Colonic mucosa (tissue), 4 donors: ENCODE measurements around the gene BICC1. TPM values are rescaled to one million over a fixed set of nuclear protein-coding genes. Genes with fewer than 3 reads are reported as not detected.

Source experiments
- DNase-seq: peaks from one replicate; pipeline ENCODE4 v3.0.0-alpha.2; 2020
- H3K27ac ChIP-seq: fragments of 200-600 bp; one replicate; pipeline ENCODE4 v1.8.0; 2021
- H3K27me3 ChIP-seq: fragments of 200-600 bp; one replicate; pipeline ENCODE4 v1.8.0; 2021
- H3K36me3 ChIP-seq: fragments of 200-600 bp; one replicate; pipeline ENCODE4 v1.8.0; 2021
- H3K4me1 ChIP-seq: fragments of 200-600 bp; one replicate; pipeline ENCODE4 v1.8.0; 2021; ENCODE audit warnings: mild to moderate bottlenecking
- H3K4me3 ChIP-seq: fragments of 200-600 bp; one replicate; pipeline ENCODE4 v1.8.0; 2021
- H3K9ac ChIP-seq, 2 donors: one replicate each; pipeline ENCODE4 v1.7.0; 2013; ENCODE audit warnings: control low read depth in 2 of 2, low read depth in 2 of 2, low read length in 2 of 2
- H3K9me3 ChIP-seq: fragments of 200-600 bp; one replicate; pipeline ENCODE4 v1.8.0; 2021
- CTCF ChIP-seq: fragments of 200-600 bp; IDR thresholded peaks from one replicate; pipeline ENCODE4 v1.8.0; 2022; ENCODE audit warnings: antibody characterized with exemption, mild to moderate bottlenecking
- intact Hi-C: fragments of 100-400 bp; cut with DNase I; formaldehyde crosslinking; loops from one replicate; pipeline ENCODE4 v1.14.1; 2022
- total RNA-seq, 2 donors: library from RNA; stranded (reverse); fragmentation: NEBNext Ultra II Directional in 1 of 2; extraction: Animal tissue kit (Norgen Biotek cat#: 25700) in 1 of 2; gene quantifications; one replicate each; pipeline ENCODE4 v1.2.1, GENCODE V29; 2021
- donor health status: healthy.
- donor health status: DM: no; HTN: no; CAD: no.
- donor health status: DM: no; HTN: no; CAD: no.

BICC1 gene
- total RNA-seq, 2 donors from 2014 or later = 1.3 to 2.9 TPM

- Histone ChIP-seq H3K27ac (no peak overlapping the region), H3K27me3 (no peaks in the 10 kb centered on the region), H3K4me1 (no peaks in the 10 kb centered on the region), H3K9me3 (no peaks in the 10 kb centered on the region), H3K36me3 (no peaks in the 10 kb centered on the region), H3K4me3 (no peak overlapping the region), H3K9ac (no peak overlapping the region)
- no peak for DNase-seq
- intact Hi-C loops = no loop called here
- TF ChIP-seq CTCF = no peak
Observed at GRCh38 chr10:58839771-58840170, 327.1 kb downstream of the BICC1 start.

GRCh38 chr10:58840840-58841435 is 328.3 kb downstream of the BICC1 start:
- H3K4me3 ChIP-seq = no peak overlapping the region
- H3K27me3 ChIP-seq = no peaks in the 10 kb centered on the region
- H3K4me1 ChIP-seq = no peaks in the 10 kb centered on the region
- intact Hi-C loops = no loop called here
- no peak for DNase-seq
- H3K9ac ChIP-seq = no peak overlapping the region
- no peak for TF ChIP-seq CTCF
- no peaks in the 10 kb centered on the region for H3K36me3 ChIP-seq
- no peaks in the 10 kb centered on the region for H3K9me3 ChIP-seq
- H3K27ac ChIP-seq = no peak overlapping the region

GRCh38 chr10:58842860-58843376 is 330.2 kb downstream of the BICC1 start:
- no peak overlapping the region for H3K27ac ChIP-seq
- no peak overlapping the region for H3K4me3 ChIP-seq
- no peak for TF ChIP-seq CTCF
- no peaks in the 10 kb centered on the region for H3K36me3 ChIP-seq
- H3K4me1 ChIP-seq = no peaks in the 10 kb centered on the region
- no peak overlapping the region for H3K9ac ChIP-seq
- DNase-seq = no peak
- H3K27me3 ChIP-seq = no peaks in the 10 kb centered on the region
- intact Hi-C loops = no loop called here
- no peaks in the 10 kb centered on the region for H3K9me3 ChIP-seq

GRCh38 chr10:58843760-58844159 is 331.1 kb downstream of the BICC1 start:
- H3K27me3 ChIP-seq = no peaks in the 10 kb centered on the region
- H3K9me3 ChIP-seq = no peaks in the 10 kb centered on the region
- TF ChIP-seq CTCF = no peak
- H3K4me3 ChIP-seq = no peak overlapping the region
- H3K36me3 ChIP-seq = no peaks in the 10 kb centered on the region
- intact Hi-C loops = no loop called here
- H3K4me1 ChIP-seq = no peaks in the 10 kb centered on the region
- no peak for DNase-seq
- H3K27ac ChIP-seq = no peak overlapping the region
- H3K9ac ChIP-seq = no peak overlapping the region

- Histone ChIP-seq H3K27me3 (no peaks in the 10 kb centered on the region), H3K4me3 (no peak overlapping the region)
Observed at GRCh38 chr10:58844680-58845079, 332.0 kb downstream of the BICC1 start.

More at GRCh38 chr10:58844680-58845079, 332.0 kb downstream of the BICC1 start:
- intact Hi-C loops = no loop called here
- Histone ChIP-seq H3K27ac (no peak overlapping the region), H3K4me1 (no peaks in the 10 kb centered on the region), H3K9me3 (no peaks in the 10 kb centered on the region), H3K36me3 (no peaks in the 10 kb centered on the region), H3K9ac (no peak overlapping the region)
- TF ChIP-seq CTCF = no peak
- DNase-seq = no peak
